ENCODE measurements around the gene RPS6KA1. TPM values are rescaled to one million over a fixed set of nuclear protein-coding genes. Genes with fewer than 3 reads are reported as not detected.
"Not testable (repeated sequence)": the region's sequence is repeated elsewhere in the genome, so short reads cannot be mapped to it uniquely, and the experiment has no call there.

Gene RPS6KA1
- total RNA-seq, 2 experiments from 2014 or later = 29.1 to 29.6 TPM

GRCh38 chr1:26607186-26607585 lies 77.6 kb downstream of the RPS6KA1 start:
- no peaks in the 10 kb centered on the region for H3K36me3 Mint-ChIP-seq (ENCODE audit: low read depth)
- H3K9me3 ChIP-seq (ENCODE audit: control insufficient read depth in 1 of 2, insufficient read depth in 1 of 2, low read length in 2 of 2) = no peaks in the 10 kb centered on the region
- DNase-seq = peak in 2 of 14 experiments; percentile 31 to 53
- no peaks in the 10 kb centered on the region for H3K27me3 Mint-ChIP-seq
- TF ChIP-seq CTCF (IDR thresholded peaks at IDR 0.05) = no peak
- CTCF ChIA-PET = interaction anchor here (2.0 kb wide), 1 partner anchor 70 kb away, joined by 5 read pairs; no protein-coding TSS in a partner anchor
- H3K4me1 ChIP-seq (ENCODE audit: insufficient read depth, low read length) = no peaks in the 10 kb centered on the region
- H3K4me3 ChIP-seq (ENCODE audit: low read length) = no peak overlapping the region
- no peaks in the 10 kb centered on the region for H3K9me3 Mint-ChIP-seq
- POLR2A ChIA-PET = interaction anchor here (1.4 kb wide), 1 partner anchor 182 kb away, joined by 3 read pairs; no protein-coding TSS in a partner anchor
- H3K27me3 ChIP-seq (ENCODE audit: control insufficient read depth in 1 of 2, insufficient read depth in 2 of 2, low read length in 2 of 2) = no peaks in the 10 kb centered on the region
- H3K4me1 Mint-ChIP-seq (ENCODE audit: low read depth) = peaks cover 9% of the 10 kb centered on the region
- H3K27ac ChIP-seq (ENCODE audit: low read depth in 1 of 2, low read length in 2 of 2) = no peak overlapping the region
- H3K4me3 Mint-ChIP-seq = no peak overlapping the region
- no peaks in the 10 kb centered on the region for H3K36me3 ChIP-seq (ENCODE audit: insufficient read depth, low read length)
- intact Hi-C loops (cut with DNase I, micrococcal nuclease) = no loop called here
- ATAC-seq (ENCODE audit: poor library complexity) = no peak
- H3K27ac Mint-ChIP-seq = no peak overlapping the region

- ATAC-seq (ENCODE audit: poor library complexity) = no peak
Measured at GRCh38 chr1:26608895-26609294, 79.3 kb downstream of the RPS6KA1 start.

GRCh38 chr1:26610781-26611180 lies 81.2 kb downstream of the RPS6KA1 start:
- Mint-ChIP-seq H3K4me1 (ENCODE audit: low read depth) (no peaks in the 10 kb centered on the region), H3K4me3 (no peak overlapping the region), H3K27ac (no peak overlapping the region), H3K9me3 (no peaks in the 10 kb centered on the region), H3K36me3 (ENCODE audit: low read depth) (no peaks in the 10 kb centered on the region), H3K27me3 (no peaks in the 10 kb centered on the region)
- no peak overlapping the region for H3K4me3 ChIP-seq (ENCODE audit: low read length)
- ChIA-PET POLR2A (no interaction called here), CTCF (interaction anchor here (1.2 to 1.3 kb wide), 2 partner anchors 8 to 16 kb away, joined by 3 read pairs; no protein-coding TSS in a partner anchor)
- H3K36me3 ChIP-seq (ENCODE audit: insufficient read depth, low read length) = no peaks in the 10 kb centered on the region
- TF ChIP-seq CTCF (IDR thresholded peaks at IDR 0.05) = no peak
- no peak overlapping the region for H3K27ac ChIP-seq (ENCODE audit: low read depth in 1 of 2, low read length in 2 of 2)
- DNase-seq (no peak), ATAC-seq (ENCODE audit: poor library complexity) (no peak)
- no peaks in the 10 kb centered on the region for H3K9me3 ChIP-seq (ENCODE audit: control insufficient read depth in 1 of 2, insufficient read depth in 1 of 2, low read length in 2 of 2)
- intact Hi-C loops (cut with DNase I, micrococcal nuclease) = no loop called here
- no peaks in the 10 kb centered on the region for H3K27me3 ChIP-seq (ENCODE audit: control insufficient read depth in 1 of 2, insufficient read depth in 2 of 2, low read length in 2 of 2)
- no peaks in the 10 kb centered on the region for H3K4me1 ChIP-seq (ENCODE audit: insufficient read depth, low read length)

More at GRCh38 chr1:26608895-26609294, 79.3 kb downstream of the RPS6KA1 start:
- CTCF ChIA-PET = interaction anchor here (0.6 to 0.7 kb wide), 2 partner anchors 8 to 10 kb away, joined by 3 to 4 read pairs; no protein-coding TSS in a partner anchor
- H3K36me3 ChIP-seq (ENCODE audit: insufficient read depth, low read length) = no peaks in the 10 kb centered on the region
- no peaks in the 10 kb centered on the region for H3K9me3 ChIP-seq (ENCODE audit: control insufficient read depth in 1 of 2, insufficient read depth in 1 of 2, low read length in 2 of 2)
- no peaks in the 10 kb centered on the region for H3K27me3 Mint-ChIP-seq
- no peaks in the 10 kb centered on the region for H3K4me1 Mint-ChIP-seq (ENCODE audit: low read depth)
- DNase-seq = no peak
- no peaks in the 10 kb centered on the region for H3K36me3 Mint-ChIP-seq (ENCODE audit: low read depth)
- no peak overlapping the region for H3K4me3 ChIP-seq (ENCODE audit: low read length)
- POLR2A ChIA-PET = no interaction called here
- H3K4me3 Mint-ChIP-seq = no peak overlapping the region
- H3K27ac Mint-ChIP-seq = no peak overlapping the region
- intact Hi-C loops (cut with DNase I, micrococcal nuclease) = no loop called here
- H3K9me3 Mint-ChIP-seq = no peaks in the 10 kb centered on the region
- TF ChIP-seq CTCF (IDR thresholded peaks at IDR 0.05) = no peak
- H3K27me3 ChIP-seq (ENCODE audit: control insufficient read depth in 1 of 2, insufficient read depth in 2 of 2, low read length in 2 of 2) = no peaks in the 10 kb centered on the region
- H3K4me1 ChIP-seq (ENCODE audit: insufficient read depth, low read length) = no peaks in the 10 kb centered on the region
- H3K27ac ChIP-seq (ENCODE audit: low read depth in 1 of 2, low read length in 2 of 2) = no peak overlapping the region

- H3K4me3 ChIP-seq (ENCODE audit: low read length); H3K27ac Mint-ChIP-seq; H3K27ac ChIP-seq (ENCODE audit: low read depth in 1 of 2, low read length in 2 of 2); H3K27me3 Mint-ChIP-seq; POLR2A ChIA-PET; H3K27me3 ChIP-seq (ENCODE audit: control insufficient read depth in 1 of 2, insufficient read depth in 2 of 2, low read length in 2 of 2); H3K36me3 Mint-ChIP-seq (ENCODE audit: low read depth); H3K4me1 ChIP-seq (ENCODE audit: insufficient read depth, low read length); H3K4me1 Mint-ChIP-seq (ENCODE audit: low read depth); intact Hi-C loops (cut with DNase I, micrococcal nuclease); H3K36me3 ChIP-seq (ENCODE audit: insufficient read depth, low read length); DNase-seq; H3K9me3 Mint-ChIP-seq; H3K9me3 ChIP-seq (ENCODE audit: control insufficient read depth in 1 of 2, insufficient read depth in 1 of 2, low read length in 2 of 2); H3K4me3 Mint-ChIP-seq; ATAC-seq (ENCODE audit: poor library complexity): not testable (repeated sequence)
- CTCF ChIA-PET = interaction anchor here (1.1 to 1.3 kb wide), 2 partner anchors 13 to 79 kb away, joined by 3 read pairs; no protein-coding TSS in a partner anchor
Measured at GRCh38 chr1:26612627-26613026, 83.1 kb downstream of the RPS6KA1 start.

All from CD4-positive, alpha-beta T cell (primary cell).